H1 (cell line): ENCODE results near the gene CCDC102A. TPM values are rescaled to one million over a fixed set of nuclear protein-coding genes. Genes with fewer than 3 reads are reported as not detected.

Experiments
- CTCF ChIA-PET: fragments of 300-600 bp; sonication (Branson Sonifier 250); formaldehyde crosslinking; loops from one replicate; lab custom pipeline; 2021; ENCODE audit not compliant: partially characterized antibody; lab: Charles Lee
- POLR2A ChIA-PET: fragments of 300-600 bp; sonication (Branson Sonifier 250); formaldehyde crosslinking; loops from one replicate; lab custom pipeline; 2021; ENCODE audit warnings: inconsistent platforms; ENCODE audit not compliant: partially characterized antibody; lab: Charles Lee
- DNase-seq, 2 experiments: peaks; one replicate each; pipeline versions ENCODE4 v3.0.0 to v3.0.0-alpha.2; 2010 to 2022; ENCODE audit warnings: low spot score in 2 of 2, low read depth in 1 of 2, mixed read lengths in 1 of 2
- FAIRE-seq: peaks from 2 replicates; lab custom pipeline; 2011; peaks lifted over from hg19 to GRCh38; lab: Jason Lieb, UNC
- H2AFZ ChIP-seq: 2 replicates; pipeline ENCODE4 v1.8.1; 2012; ENCODE audit warnings: low read length, inconsistent platforms
- H2AK5ac ChIP-seq: 2 replicates; pipeline ENCODE4 v1.6.1; 2013; ENCODE audit warnings: low read depth, low read length
- H2BK120ac ChIP-seq: replicated peaks from 2 replicates; pipeline ENCODE3; 2013; ENCODE audit warnings: low read depth, low read length, inconsistent platforms
- H2BK12ac ChIP-seq: 2 replicates; pipeline ENCODE4 v1.6.1; 2013; ENCODE audit warnings: low read depth, low read length
- H2BK15ac ChIP-seq: 2 replicates; pipeline ENCODE4 v1.6.1; 2013; ENCODE audit warnings: low read length
- H2BK20ac ChIP-seq: 2 replicates; pipeline ENCODE4 v1.6.1; 2013; ENCODE audit warnings: low read length
- H2BK5ac ChIP-seq: 2 replicates; pipeline ENCODE4 v1.6.1; 2013; ENCODE audit warnings: low read depth, low read length
- H3K14ac ChIP-seq: 2 replicates; pipeline ENCODE4 v1.6.1; 2013; ENCODE audit warnings: inconsistent platforms; ENCODE audit not compliant: insufficient read length
- H3K18ac ChIP-seq: 2 replicates; pipeline ENCODE4 v1.6.1; 2013; ENCODE audit warnings: low read length; ENCODE audit errors: extremely low read depth
- H3K23ac ChIP-seq: 2 replicates; pipeline ENCODE4 v1.6.1; 2013; ENCODE audit warnings: inconsistent platforms; ENCODE audit not compliant: insufficient read length
- H3K23me2 ChIP-seq: 2 replicates; pipeline ENCODE4 v1.6.1; 2013; ENCODE audit warnings: low read depth, low read length
- H3K27ac ChIP-seq: 2 replicates; pipeline ENCODE4 v1.6.1; 2011; ENCODE audit warnings: low read depth, low read length, inconsistent platforms
- H3K27me3 ChIP-seq, 4 experiments: replicated peaks in 1 of 4; 1 replicate in 1 of 4; 2 replicates in 3 of 4; pipeline versions ENCODE4 v1.6.1 to v1.8.1; 2011 to 2013; ENCODE audit warnings: low read length in 3 of 4, mild to moderate bottlenecking in 3 of 4, inconsistent platforms in 2 of 4, mixed read lengths in 2 of 4, moderate library complexity in 1 of 4; ENCODE audit not compliant: control insufficient read depth in 3 of 4, insufficient read depth in 3 of 4; ENCODE audit errors: extremely low read depth in 1 of 4
- H3K36me3 ChIP-seq, 4 experiments: 2 replicates each; pipeline versions ENCODE4 v1.6.1 to v1.8.1; 2011 to 2013; ENCODE audit warnings: mild to moderate bottlenecking in 4 of 4, low read length in 3 of 4, moderate library complexity in 2 of 4, control low read depth in 1 of 4, inconsistent platforms in 1 of 4; ENCODE audit not compliant: insufficient read depth in 4 of 4, control insufficient read depth in 2 of 4
- H3K4ac ChIP-seq: replicated peaks from 2 replicates; pipeline ENCODE3; 2013; ENCODE audit warnings: low read length, low read depth, mixed read lengths, inconsistent platforms; ENCODE audit not compliant: insufficient read length
- H3K4me1 ChIP-seq, 4 experiments: replicated peaks in 1 of 4; 1 replicate in 1 of 4; 2 replicates in 3 of 4; pipeline versions ENCODE4 v1.6.1 to v1.8.1; 2011 to 2013; ENCODE audit warnings: low read length in 3 of 4, inconsistent platforms in 2 of 4, mixed read lengths in 1 of 4; ENCODE audit not compliant: insufficient read depth in 4 of 4, control insufficient read depth in 3 of 4
- H3K4me2 ChIP-seq, 2 experiments: 2 replicates each; pipeline versions ENCODE4 v1.6.1 to v1.8.1; 2011 to 2013; ENCODE audit warnings: low read depth in 2 of 2, low read length in 2 of 2, control low read depth in 1 of 2, inconsistent platforms in 1 of 2, mild to moderate bottlenecking in 1 of 2; ENCODE audit not compliant: insufficient read depth in 1 of 2
- H3K4me3 ChIP-seq, 4 experiments: fragments of 200-600, 300-600 bp in 1 of 4; sonication (generic), shearing (Covaris generic), sonication (Bioruptor Twin) in 1 of 4; 2 replicates each; pipeline versions ENCODE4 v1.5.1 to v1.8.1; 2011 to 2016; ENCODE audit warnings: low read length in 4 of 4, low read depth in 3 of 4, control low read depth in 2 of 4, inconsistent platforms in 2 of 4, mild to moderate bottlenecking in 2 of 4, mixed read lengths in 1 of 4, moderate library complexity in 1 of 4; ENCODE audit not compliant: insufficient read depth in 2 of 4; ENCODE audit errors: extremely low read depth in 1 of 4
- H3K56ac ChIP-seq: replicated peaks from 2 replicates; pipeline ENCODE3; 2013; ENCODE audit warnings: low read depth, mild to moderate bottlenecking, mixed read lengths, low read length, inconsistent platforms; ENCODE audit not compliant: insufficient read length
- H3K79me1 ChIP-seq: 2 replicates; pipeline ENCODE4 v1.6.1; 2013; ENCODE audit warnings: low read depth, low read length, control low read depth
- H3K79me2 ChIP-seq, 2 experiments: 2 replicates each; pipeline versions ENCODE4 v1.6.1 to v1.8.1; 2012 to 2013; ENCODE audit warnings: low read length in 2 of 2, mild to moderate bottlenecking in 2 of 2, inconsistent platforms in 1 of 2; ENCODE audit not compliant: insufficient read depth in 2 of 2, control insufficient read depth in 1 of 2
- H3K9ac ChIP-seq, 4 experiments: replicated peaks in 1 of 4; 1 replicate in 1 of 4; 2 replicates in 3 of 4; pipeline versions ENCODE4 v1.6.1 to v1.8.1; 2011 to 2013; ENCODE audit warnings: low read depth in 3 of 4, low read length in 3 of 4, control low read depth in 2 of 4, mild to moderate bottlenecking in 2 of 4, moderate library complexity in 2 of 4, inconsistent platforms in 1 of 4; ENCODE audit errors: extremely low read depth in 1 of 4
- H3K9me3 ChIP-seq, 2 experiments: 2 replicates each; pipeline versions ENCODE4 v1.6.1 to v1.8.1; 2012 to 2013; ENCODE audit warnings: mild to moderate bottlenecking in 2 of 2, moderate library complexity in 2 of 2, control low read depth in 1 of 2, inconsistent platforms in 1 of 2, low read depth in 1 of 2, low read length in 1 of 2, mixed read lengths in 1 of 2; ENCODE audit not compliant: insufficient read depth in 2 of 2
- H4K20me1 ChIP-seq, 2 experiments: replicated peaks in 1 of 2; 2 replicates each; pipeline versions ENCODE3 to v1.8.1; 2011 to 2013; ENCODE audit warnings: inconsistent platforms in 2 of 2, low read length in 2 of 2, mild to moderate bottlenecking in 1 of 2; ENCODE audit not compliant: insufficient read depth in 2 of 2, control insufficient read depth in 1 of 2
- H4K5ac ChIP-seq: 2 replicates; pipeline ENCODE4 v1.6.1; 2013; ENCODE audit warnings: low read length, low read depth, mixed read lengths, inconsistent platforms; ENCODE audit not compliant: insufficient read length
- H4K8ac ChIP-seq: 2 replicates; pipeline ENCODE4 v1.8.0; 2013; ENCODE audit warnings: mild to moderate bottlenecking, moderate library complexity, low read length, inconsistent platforms; ENCODE audit not compliant: insufficient read depth; ENCODE audit errors: extremely low read depth
- H4K91ac ChIP-seq: replicated peaks from 2 replicates; pipeline ENCODE3; 2013; ENCODE audit warnings: low read length, mixed read lengths, inconsistent platforms; ENCODE audit not compliant: insufficient read length
- ATF2 ChIP-seq: IDR thresholded peaks from 2 replicates; pipeline ENCODE4 v1.6.1; 2012; ENCODE audit warnings: low read length, inconsistent platforms
- BCL11A ChIP-seq, 2 experiments: IDR thresholded peaks; one replicate each; pipeline ENCODE4 v1.6.1; 2011; ENCODE audit warnings: low read depth in 2 of 2, low read length in 2 of 2, mild to moderate bottlenecking in 2 of 2
- KDM4A ChIP-seq: IDR thresholded peaks from one replicate; pipeline ENCODE4 v1.7.1; 2012; ENCODE audit warnings: low read depth, mild to moderate bottlenecking, moderate library complexity, low read length, inconsistent platforms; ENCODE audit not compliant: severe bottlenecking
- RBBP5 ChIP-seq: IDR thresholded peaks from 2 replicates; pipeline ENCODE4 v1.7.1; 2012; ENCODE audit warnings: low read depth, mild to moderate bottlenecking, inconsistent platforms, low read length, moderate library complexity, borderline replicate concordance
- SAP30 ChIP-seq: fragments of 300-600 bp; sonication (generic); IDR thresholded peaks from 2 replicates; pipeline ENCODE4 v1.7.1; 2012; ENCODE audit warnings: low read length, moderate library complexity, mild to moderate bottlenecking, inconsistent platforms; ENCODE audit not compliant: insufficient read depth, insufficient replicate concordance
- SP2 ChIP-seq: IDR thresholded peaks from 2 replicates; pipeline ENCODE4 v1.6.1; 2012; ENCODE audit warnings: mild to moderate bottlenecking, low read length, inconsistent platforms
- SUZ12 ChIP-seq: fragments of 200-600 bp; sonication (generic); IDR thresholded peaks from 2 replicates; pipeline ENCODE4 v1.6.1; 2012; ENCODE audit warnings: mild to moderate bottlenecking, inconsistent platforms, low read length, moderate library complexity, mixed read lengths
- TBP ChIP-seq: IDR thresholded peaks from 2 replicates; pipeline ENCODE4 v1.6.1; 2011; ENCODE audit warnings: low read depth, low read length, improper control_type of control experiment
- TCF12 ChIP-seq: IDR thresholded peaks from 2 replicates; pipeline ENCODE4 v1.6.1; 2011; ENCODE audit warnings: low read depth, mild to moderate bottlenecking, low read length
- WGBS, 2 experiments: shearing (Covaris generic) in 1 of 2; methylation state at CpG; one replicate each; pipeline versions ENCODE4 v1.1.6 to v1.1.7; 2013 to 2015; ENCODE audit warnings: low lambda C conversion rate in 2 of 2, mixed read lengths in 2 of 2, inconsistent platforms in 1 of 2, low coverage in 1 of 2, missing lambda C conversion rate in 1 of 2; ENCODE audit not compliant: insufficient replicate concordance in 2 of 2, insufficient coverage in 1 of 2, insufficient read length in 1 of 2; ENCODE audit errors: extremely low coverage in 1 of 2, missing lambda C conversion rate in 1 of 2; 5-methylcytosine and 5-hydroxymethylcytosine counted together
- polyA plus RNA-seq, 7 experiments: library from polyadenylated mRNA; depleted of rRNA in 3 of 7; stranded (reverse) in 5 of 7; unstranded in 2 of 7; fragments of >200 nt in 5 of 7; fragments of 200-250 nt in 2 of 7; gene quantifications; 1 replicate in 5 of 7; 2 replicates in 1 of 7; 4 replicates in 1 of 7; pipeline versions ENCODE4 v1.2.1 to v1.2.3, GENCODE V29; 2011 to 2013; ENCODE audit warnings: missing spikeins in 2 of 7, mixed read lengths in 2 of 7
- total RNA-seq: library from RNA; stranded (reverse); fragmentation: NEBNext Ultra II Directional; extraction: Animal tissue kit (Norgen Biotek cat#: 25700); gene quantifications from 2 replicates; pipeline ENCODE4 v1.2.1, GENCODE V29; 2021

The CCDC102A gene
- total and polyA plus RNA-seq, 2 of the 8 experiments (the other 6 are each of a cell fraction or from before 2014, with no cell fraction given), result 4.0 to 7.5 TPM

- Histone ChIP-seq H3K23ac (no peak overlapping the region), H2BK15ac (no peak overlapping the region), H3K27ac (no peak overlapping the region), H3K4me2 (peak overlapping the region; percentile 88 to 96), H3K56ac (no peak overlapping the region), H2BK120ac (no peak overlapping the region), H3K9me3 (no peaks in the 10 kb centered on the region), H3K18ac (no peak overlapping the region), H2BK12ac (no peak overlapping the region), H3K14ac (no peak overlapping the region), H3K79me1 (peaks cover 11% of the 10 kb centered on the region), H3K36me3 (peaks cover 7 to 50% (median 35%) of the 10 kb centered on the region in 4 experiments), H3K4me3 (peak overlapping the region; percentile 93 to 97 (median 96)), H2AK5ac (no peak overlapping the region), H3K4ac (no peak overlapping the region), H4K8ac (0 out of 2 replicates have a peak overlapping the region, but pooled peaks have one; percentile 7), H3K79me2 (peaks cover 4 to 26% of the 10 kb centered on the region in 2 experiments; a peak in 3 of 4 replicates), H3K27me3 (no peaks in the 10 kb centered on the region), H4K5ac (peak overlapping the region; percentile 23), H2AFZ (no peak overlapping the region), H2BK5ac (no peak overlapping the region), H2BK20ac (no peak overlapping the region), H4K91ac (no peak overlapping the region), H3K9ac (peak overlapping the region; percentile 58 to 77 (median 72)), H3K23me2 (peaks cover 5% of the 10 kb centered on the region), H4K20me1 (peaks cover 0 to 9% of the 10 kb centered on the region in 2 experiments), H3K4me1 (no peaks in the 10 kb centered on the region; a peak in 2 of 7 replicates)
- FAIRE-seq (no peak), DNase-seq (no peak)
- POLR2A ChIA-PET, result interaction anchor here (0.8 to 4.2 kb wide), 13 partner anchors 9 to 163 kb away, joined by 3 to 30 read pairs (median 4); partner anchors contain the start of genes CIAPIN1, COQ9 and DOK4
- WGBS, 2 experiments, result 2% methylated on average over 13 of the region's 16 CpGs; no CpG with 5 or more reads in 1 of the 2 experiments
- CTCF ChIA-PET, result interaction anchor here (0.8 to 11.9 kb wide), 19 partner anchors 9 to 396 kb away, joined by 3 to 144 read pairs (median 4); no protein-coding TSS in a partner anchor
- TF ChIP-seq SAP30 (peak; percentile 15), TBP (no peak), BCL11A (IDR thresholded peaks at IDR 0.05; ENCODE audit: low read depth in 2 of 2, low read length in 2 of 2) (no peak), KDM4A (no peak), ATF2 (no peak), SP2 (no peak), SUZ12 (no peak), RBBP5 (0 out of 2 replicates have a peak, but pooled peaks have one; percentile 2), TCF12 (no peak)
These were observed 73.4 kb downstream of the CCDC102A start for GRCh38 chr16:57462978-57463362.
